Testis (tissue), 3 donors: ENCODE results near the gene SMAGP. TPM values are rescaled to one million over a fixed set of nuclear protein-coding genes. Genes with fewer than 3 reads are reported as not detected.
A peak's percentile ranks its signal among the peaks of the same experiment; 100 is the strongest.
"Not testable (repeated sequence)": the region's sequence is repeated elsewhere in the genome, so short reads cannot be mapped to it uniquely, and the experiment has no call there.

ENCODE experiments used
- DNase-seq: peaks from one replicate; pipeline ENCODE4 v3.0.0-alpha.2; 2019
- H3K27ac ChIP-seq, 2 donors: fragments of 200-600 bp; sonication (generic); one replicate each; pipeline ENCODE4 v1.5.1; 2019
- H3K27me3 ChIP-seq: fragments of 200-600 bp; sonication (generic); one replicate; pipeline ENCODE4 v1.5.1; 2019
- H3K36me3 ChIP-seq: fragments of 200-600 bp; sonication (generic); one replicate; pipeline ENCODE4 v1.5.1; 2017; ENCODE audit warnings: low read depth; ENCODE audit errors: missing control alignments
- H3K4me1 ChIP-seq: fragments of 200-600 bp; sonication (generic); one replicate; pipeline ENCODE4 v1.5.1; 2019
- H3K4me3 ChIP-seq, 2 donors: fragments of 200-600 bp; sonication (generic); one replicate each; pipeline ENCODE4 v1.5.1; 2017 to 2019
- H3K9me3 ChIP-seq: fragments of 200-600 bp; sonication (generic); one replicate; pipeline ENCODE4 v1.5.1; 2017
- CTCF ChIP-seq, 3 experiments: fragments of 450-650 bp in 2 of 3; fragments of 200-600 bp in 1 of 3; sonication (generic) in 1 of 3; IDR thresholded peaks; one replicate each; pipeline ENCODE4 v1.5.1; 2016 to 2019; ENCODE audit warnings: antibody characterized with exemption in 3 of 3, mild to moderate bottlenecking in 2 of 3, moderate library complexity in 1 of 3
- POLR2A ChIP-seq: fragments of 450-650 bp; IDR thresholded peaks from one replicate; pipeline ENCODE4 v1.6.1; 2017; ENCODE audit warnings: antibody characterized with exemption, mild to moderate bottlenecking, moderate library complexity
- WGBS, 2 donors: methylation state at CpG; one replicate each; pipeline ENCODE4 v1.1.5; 2018; 5-methylcytosine and 5-hydroxymethylcytosine counted together
- intact Hi-C: fragments of 100-400 bp; cut with DNase I; formaldehyde crosslinking; loops from one replicate; pipeline ENCODE4 v1.15.1; 2023; ENCODE audit warnings: low total_unique reads
- polyA plus RNA-seq: library from polyadenylated mRNA; stranded (reverse); fragments of 350-450 nt; fragmentation: Illumina TruSeq; extraction: RNeasy Lipid Tissue Mini Kit (QIAGEN cat#74804); gene quantifications from one replicate; pipeline ENCODE4 v1.2.3, GENCODE V29; 2014; ENCODE audit warnings: low read depth, low replicate concordance; ENCODE audit not compliant: insufficient read depth
- total RNA-seq, 2 donors: library from RNA; depleted of rRNA; stranded (reverse); fragments of >200 nt; gene quantifications; one replicate each; pipeline ENCODE4 v1.2.3, GENCODE V29; 2016

SMAGP gene
- total and polyA plus RNA-seq, 3 donors from 2014 or later: 12.2 to 16.0 (median 13.5) TPM

GRCh38 chr12:51307655-51308593 lies 37.7 kb upstream of the SMAGP start:
- Histone ChIP-seq H3K36me3 (no peaks in the 10 kb centered on the region), H3K27ac (no peak overlapping the region), H3K4me3 (no peak overlapping the region), H3K4me1 (no peaks in the 10 kb centered on the region), H3K9me3 (no peaks in the 10 kb centered on the region), H3K27me3 (no peaks in the 10 kb centered on the region)
- intact Hi-C loops: no loop called here
- WGBS, 2 donors: 79 to 80% methylated on average over 6 of the region's 6 CpGs
- no peak for DNase-seq
- TF ChIP-seq CTCF (IDR thresholded peaks at IDR 0.05) (no peak), POLR2A (no peak)

GRCh38 chr12:51306507-51306906 lies 36.3 kb upstream of the SMAGP start:
- intact Hi-C loops: no loop called here

GRCh38 chr12:51300768-51301167 lies 30.6 kb upstream of the SMAGP start:
- H3K4me3 ChIP-seq, H3K27ac ChIP-seq, DNase-seq, H3K4me1 ChIP-seq, intact Hi-C loops, H3K9me3 ChIP-seq, H3K36me3 ChIP-seq, H3K27me3 ChIP-seq: not testable (repeated sequence)
- 79 to 87% methylated on average over 10 of the region's 10 CpGs for WGBS, 2 donors

More at GRCh38 chr12:51306507-51306906, 36.3 kb upstream of the SMAGP start:
- Histone ChIP-seq H3K4me3 (no peak overlapping the region), H3K27ac (no peak overlapping the region), H3K9me3 (no peaks in the 10 kb centered on the region), H3K4me1 (no peaks in the 10 kb centered on the region), H3K27me3 (no peaks in the 10 kb centered on the region), H3K36me3 (no peaks in the 10 kb centered on the region)
- no peak for TF ChIP-seq POLR2A
- TF ChIP-seq CTCF (IDR thresholded peaks at IDR 0.05): no peak
- WGBS, 2 donors: 81 to 94% methylated on average over 5 of the region's 5 CpGs
- DNase-seq: no peak

GRCh38 chr12:51295651-51296050 lies 25.4 kb upstream of the SMAGP start:
- no peaks in the 10 kb centered on the region for H3K27me3 ChIP-seq
- no peak overlapping the region for H3K27ac ChIP-seq
- TF ChIP-seq POLR2A: no peak
- TF ChIP-seq CTCF (IDR thresholded peaks at IDR 0.05): no peak
- H3K36me3 ChIP-seq: no peaks in the 10 kb centered on the region
- no peaks in the 10 kb centered on the region for H3K9me3 ChIP-seq
- WGBS, 2 donors: 69 to 72% methylated on average over 5 of the region's 5 CpGs
- intact Hi-C loops: no loop called here
- DNase-seq: no peak
- no peak overlapping the region for H3K4me3 ChIP-seq
- no peaks in the 10 kb centered on the region for H3K4me1 ChIP-seq

GRCh38 chr12:51294097-51294496 lies 23.9 kb upstream of the SMAGP start:
- 88 to 91% methylated on average over 10 of the region's 10 CpGs for WGBS, 2 donors
- intact Hi-C loops, H3K36me3 ChIP-seq: not testable (repeated sequence)

GRCh38 chr12:51293696-51294095 lies 23.5 kb upstream of the SMAGP start:
- TF ChIP-seq POLR2A: no peak
- no peak for TF ChIP-seq CTCF (IDR thresholded peaks at IDR 0.05)
- H3K4me3 ChIP-seq: no peak overlapping the region
- no peaks in the 10 kb centered on the region for H3K36me3 ChIP-seq
- H3K27me3 ChIP-seq: no peaks in the 10 kb centered on the region
- no peak for DNase-seq
- no peaks in the 10 kb centered on the region for H3K4me1 ChIP-seq
- H3K9me3 ChIP-seq: no peaks in the 10 kb centered on the region
- intact Hi-C loops: no loop called here
- H3K27ac ChIP-seq: no peak overlapping the region

More at GRCh38 chr12:51294097-51294496, 23.9 kb upstream of the SMAGP start:
- not testable (repeated sequence) for H3K27ac ChIP-seq, H3K4me1 ChIP-seq, DNase-seq, H3K9me3 ChIP-seq, H3K27me3 ChIP-seq, H3K4me3 ChIP-seq

GRCh38 chr12:51291603-51292513 lies 21.6 kb upstream of the SMAGP start:
- H3K36me3 ChIP-seq, H3K4me3 ChIP-seq, H3K4me1 ChIP-seq, H3K27ac ChIP-seq, H3K27me3 ChIP-seq, intact Hi-C loops, H3K9me3 ChIP-seq: not testable (repeated sequence)
- DNase-seq: peak; percentile 16
- 80 to 88% methylated on average over 5 to 9 of the region's 9 CpGs for WGBS, 2 donors
